Natural killer cell (primary cell): ENCODE data around the gene MVB12B. TPM values are rescaled to one million over a fixed set of nuclear protein-coding genes. Genes with fewer than 3 reads are reported as not detected.

Source experiments
- ATAC-seq, 3 donors: fragments of 150-1000 bp in 2 of 3; fragments of 200-7000 bp in 1 of 3; cut with Tn5 transposase; 1 replicate in 1 of 3; 2 replicates in 2 of 3; pipeline ENCODE4 v1.10.0; 2021; ENCODE audit warnings: mild to moderate bottlenecking in 2 of 3, moderate library complexity in 2 of 3
- DNase-seq, 2 donors: peaks; one replicate each; pipeline versions ENCODE4 v3.0.0 to v3.0.0-alpha.2; 2013 to 2021; ENCODE audit warnings: mixed read lengths in 1 of 2
- H3K27ac ChIP-seq: one replicate; pipeline ENCODE4 v1.5.1; 2013; ENCODE audit warnings: mild to moderate bottlenecking, low read length
- H3K27me3 ChIP-seq: one replicate; pipeline ENCODE4 v1.6.1; 2013; ENCODE audit warnings: low read length; ENCODE audit not compliant: control insufficient read depth, insufficient read depth
- H3K36me3 ChIP-seq: one replicate; pipeline ENCODE4 v1.6.1; 2013; ENCODE audit warnings: low read length; ENCODE audit not compliant: control insufficient read depth, insufficient read depth
- H3K4me1 ChIP-seq: one replicate; pipeline ENCODE4 v1.6.1; 2013; ENCODE audit warnings: low read length; ENCODE audit not compliant: control insufficient read depth, insufficient read depth
- H3K4me3 ChIP-seq: one replicate; pipeline ENCODE4 v1.5.1; 2013; ENCODE audit warnings: low read length
- H3K9me3 ChIP-seq: one replicate; pipeline ENCODE4 v1.6.1; 2013; ENCODE audit warnings: low read length; ENCODE audit not compliant: control insufficient read depth, insufficient read depth
- H3K27ac Mint-ChIP-seq, 2 donors: one replicate each; pipeline ENCODE4 v1.8.0; 2022; ENCODE audit warnings: mild to moderate bottlenecking in 2 of 2, mixed read lengths in 2 of 2, moderate library complexity in 1 of 2
- H3K27me3 Mint-ChIP-seq, 2 donors: one replicate each; pipeline ENCODE4 v1.8.0; 2022; ENCODE audit warnings: low read depth in 2 of 2, mixed read lengths in 2 of 2
- H3K36me3 Mint-ChIP-seq: one replicate; pipeline ENCODE4 v1.8.0; 2022; ENCODE audit warnings: mixed read lengths
- H3K4me1 Mint-ChIP-seq, 2 donors: one replicate each; pipeline ENCODE4 v1.8.0; 2022; ENCODE audit warnings: mixed read lengths in 2 of 2
- H3K4me3 Mint-ChIP-seq: one replicate; pipeline ENCODE4 v1.8.0; 2022; ENCODE audit warnings: mild to moderate bottlenecking, moderate library complexity, mixed read lengths
- H3K9me3 Mint-ChIP-seq, 2 donors: one replicate each; pipeline ENCODE4 v1.8.0; 2022; ENCODE audit warnings: mixed read lengths in 2 of 2
- WGBS: methylation state at CpG from one replicate; pipeline ENCODE4 v1.1.7; 2013; ENCODE audit warnings: missing lambda C conversion rate; ENCODE audit not compliant: insufficient coverage; 5-methylcytosine and 5-hydroxymethylcytosine counted together
- intact Hi-C: fragments of 100-400 bp; cut with micrococcal nuclease; formaldehyde crosslinking; loops from one replicate; pipeline ENCODE4 v1.14.2; 2022
- total RNA-seq, 4 donors: library from RNA; stranded (reverse); fragments of 120-200 nt in 1 of 4; gene quantifications; one replicate each; pipeline versions ENCODE4 v1.2.3 to v1.2.4, GENCODE V29; 2013 to 2022
- TF ChIP-seq, protein P1 (sequence below): fragments of 200-600 bp; IDR thresholded peaks from one replicate; pipeline ENCODE4 v1.8.0; 2022; ENCODE audit warnings: antibody characterized with exemption

Gene MVB12B
- total RNA-seq, 3 donors from 2014 or later (not counting 1 experiment from before 2014, with no cell fraction given): 2.0 to 13.0 (median 7.8) TPM

DNA sequence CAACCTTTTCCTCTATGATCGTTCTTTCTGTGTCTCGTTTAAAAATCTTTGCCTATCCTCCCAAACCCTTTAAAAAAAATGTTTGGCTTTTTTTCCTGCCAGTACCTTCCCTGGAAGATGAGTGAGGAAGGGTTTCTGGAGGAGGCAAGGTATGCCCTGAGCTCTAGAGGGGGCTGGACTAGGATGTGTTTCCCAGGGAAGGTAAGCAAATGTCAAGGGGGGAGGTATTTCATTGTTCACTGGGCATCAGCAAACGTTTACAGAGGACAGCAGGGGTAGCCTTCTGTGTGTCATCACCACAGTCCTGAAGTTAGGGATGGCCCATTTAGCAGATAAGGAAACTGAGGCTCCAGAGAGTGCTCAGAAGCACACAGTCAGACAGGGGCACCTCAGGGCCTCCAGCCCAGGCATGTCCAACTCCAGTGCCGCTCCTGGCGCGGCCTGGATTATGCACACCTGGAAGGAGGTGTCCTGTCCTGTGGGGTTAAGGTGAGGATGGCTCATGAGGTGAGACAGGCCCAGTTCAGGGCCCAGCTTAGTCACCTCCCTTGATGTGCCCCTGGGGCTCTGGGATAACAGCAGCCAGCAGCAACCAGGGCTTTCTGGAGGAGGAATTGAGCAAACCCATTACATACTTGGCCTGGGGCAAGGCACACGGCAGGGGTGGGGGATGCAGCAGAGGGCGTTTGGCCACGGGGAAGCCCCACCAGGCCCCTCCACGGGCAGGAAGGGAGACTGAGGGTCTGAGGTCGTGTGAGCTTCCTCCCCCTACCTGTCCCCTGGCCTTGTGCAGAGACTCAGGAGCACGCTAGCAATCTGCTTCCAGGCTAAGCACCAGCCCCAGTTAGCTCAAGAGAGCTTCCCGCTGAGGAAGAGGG, 186.8 kb downstream of the MVB12B start:
- intact Hi-C loops: no loop called here
- no peak for ATAC-seq
- TF ChIP-seq, protein P1, sequence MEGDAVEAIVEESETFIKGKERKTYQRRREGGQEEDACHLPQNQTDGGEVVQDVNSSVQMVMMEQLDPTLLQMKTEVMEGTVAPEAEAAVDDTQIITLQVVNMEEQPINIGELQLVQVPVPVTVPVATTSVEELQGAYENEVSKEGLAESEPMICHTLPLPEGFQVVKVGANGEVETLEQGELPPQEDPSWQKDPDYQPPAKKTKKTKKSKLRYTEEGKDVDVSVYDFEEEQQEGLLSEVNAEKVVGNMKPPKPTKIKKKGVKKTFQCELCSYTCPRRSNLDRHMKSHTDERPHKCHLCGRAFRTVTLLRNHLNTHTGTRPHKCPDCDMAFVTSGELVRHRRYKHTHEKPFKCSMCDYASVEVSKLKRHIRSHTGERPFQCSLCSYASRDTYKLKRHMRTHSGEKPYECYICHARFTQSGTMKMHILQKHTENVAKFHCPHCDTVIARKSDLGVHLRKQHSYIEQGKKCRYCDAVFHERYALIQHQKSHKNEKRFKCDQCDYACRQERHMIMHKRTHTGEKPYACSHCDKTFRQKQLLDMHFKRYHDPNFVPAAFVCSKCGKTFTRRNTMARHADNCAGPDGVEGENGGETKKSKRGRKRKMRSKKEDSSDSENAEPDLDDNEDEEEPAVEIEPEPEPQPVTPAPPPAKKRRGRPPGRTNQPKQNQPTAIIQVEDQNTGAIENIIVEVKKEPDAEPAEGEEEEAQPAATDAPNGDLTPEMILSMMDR: no peak
- no peaks in the 10 kb centered on the region for H3K9me3 ChIP-seq
- H3K36me3 ChIP-seq: no peaks in the 10 kb centered on the region
- no peak overlapping the region for H3K27ac ChIP-seq
- WGBS: 58% methylated on average over 11 of the region's 13 CpGs
- peaks cover 40 to 50% of the 10 kb centered on the region in 2 donors for H3K27me3 Mint-ChIP-seq
- H3K27me3 ChIP-seq: peaks cover 23% of the 10 kb centered on the region
- no peak overlapping the region for H3K4me3 ChIP-seq
- peak overlapping the region; percentile 38 for H3K4me3 Mint-ChIP-seq
- no peak overlapping the region for H3K27ac Mint-ChIP-seq
- no peaks in the 10 kb centered on the region for H3K36me3 Mint-ChIP-seq
- peaks cover 40% of the 10 kb centered on the region for H3K4me1 ChIP-seq
- H3K4me1 Mint-ChIP-seq: peaks cover 18 to 21% of the 10 kb centered on the region in 2 donors
- no peaks in the 10 kb centered on the region for H3K9me3 Mint-ChIP-seq
- DNase-seq: no peak

DNA sequence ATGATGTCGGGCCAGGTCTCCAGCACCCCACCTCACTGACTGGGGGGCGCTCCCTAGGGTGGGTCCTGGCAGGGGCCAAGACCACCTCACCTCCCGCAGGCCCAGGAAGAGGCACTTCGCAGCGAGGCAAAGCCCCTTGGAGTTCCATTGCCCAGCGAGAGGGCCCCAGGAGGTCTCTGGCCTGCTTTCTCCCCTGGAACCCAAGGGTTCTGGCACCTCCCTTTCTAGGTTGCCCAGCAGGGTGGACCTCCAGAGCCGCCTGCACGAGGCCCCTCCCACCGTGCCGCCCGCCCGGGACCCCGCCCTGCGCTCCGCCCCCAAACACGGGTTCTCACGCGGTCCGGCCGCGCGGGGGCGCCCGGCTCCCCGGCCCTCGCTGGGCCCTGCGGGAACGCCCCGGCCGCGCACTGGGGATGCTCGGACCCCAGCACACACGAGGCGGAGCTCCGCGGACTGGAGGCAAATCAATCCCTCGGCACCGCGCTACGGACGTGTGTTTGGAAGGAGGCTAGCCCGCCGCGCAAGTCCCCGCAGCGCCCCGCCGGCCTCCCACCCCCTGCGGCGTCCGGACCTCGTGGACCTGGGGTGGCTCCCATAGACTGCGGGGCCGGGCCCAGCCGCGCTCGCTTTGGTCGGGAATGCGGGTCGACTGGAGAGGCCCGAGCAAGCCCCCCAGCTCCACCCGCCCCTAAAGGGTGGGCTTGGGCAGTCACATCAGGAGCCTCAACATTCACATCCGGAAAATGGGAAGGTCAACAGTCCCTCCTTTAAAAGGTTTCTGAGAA, 187.6 kb downstream of the MVB12B start:
- Mint-ChIP-seq H3K27me3 (peaks cover 42 to 58% of the 10 kb centered on the region in 2 donors), H3K27ac (no peak overlapping the region), H3K4me3 (no peak overlapping the region), H3K9me3 (no peaks in the 10 kb centered on the region), H3K4me1 (peaks cover 25 to 30% of the 10 kb centered on the region in 2 donors), H3K36me3 (no peaks in the 10 kb centered on the region)
- DNase-seq (peak; percentile 59 to 77), ATAC-seq (peak; percentile 81 to 89 (median 88))
- H3K36me3 ChIP-seq: no peaks in the 10 kb centered on the region
- 12% methylated on average over 63 of the region's 63 CpGs for WGBS
- intact Hi-C loops: no loop called here
- no peak overlapping the region for H3K27ac ChIP-seq
- peaks cover 23% of the 10 kb centered on the region for H3K27me3 ChIP-seq
- peaks cover 46% of the 10 kb centered on the region for H3K4me1 ChIP-seq
- H3K9me3 ChIP-seq: no peaks in the 10 kb centered on the region
- TF ChIP-seq, protein P1: peak; percentile 47
- H3K4me3 ChIP-seq: no peak overlapping the region

DNA sequence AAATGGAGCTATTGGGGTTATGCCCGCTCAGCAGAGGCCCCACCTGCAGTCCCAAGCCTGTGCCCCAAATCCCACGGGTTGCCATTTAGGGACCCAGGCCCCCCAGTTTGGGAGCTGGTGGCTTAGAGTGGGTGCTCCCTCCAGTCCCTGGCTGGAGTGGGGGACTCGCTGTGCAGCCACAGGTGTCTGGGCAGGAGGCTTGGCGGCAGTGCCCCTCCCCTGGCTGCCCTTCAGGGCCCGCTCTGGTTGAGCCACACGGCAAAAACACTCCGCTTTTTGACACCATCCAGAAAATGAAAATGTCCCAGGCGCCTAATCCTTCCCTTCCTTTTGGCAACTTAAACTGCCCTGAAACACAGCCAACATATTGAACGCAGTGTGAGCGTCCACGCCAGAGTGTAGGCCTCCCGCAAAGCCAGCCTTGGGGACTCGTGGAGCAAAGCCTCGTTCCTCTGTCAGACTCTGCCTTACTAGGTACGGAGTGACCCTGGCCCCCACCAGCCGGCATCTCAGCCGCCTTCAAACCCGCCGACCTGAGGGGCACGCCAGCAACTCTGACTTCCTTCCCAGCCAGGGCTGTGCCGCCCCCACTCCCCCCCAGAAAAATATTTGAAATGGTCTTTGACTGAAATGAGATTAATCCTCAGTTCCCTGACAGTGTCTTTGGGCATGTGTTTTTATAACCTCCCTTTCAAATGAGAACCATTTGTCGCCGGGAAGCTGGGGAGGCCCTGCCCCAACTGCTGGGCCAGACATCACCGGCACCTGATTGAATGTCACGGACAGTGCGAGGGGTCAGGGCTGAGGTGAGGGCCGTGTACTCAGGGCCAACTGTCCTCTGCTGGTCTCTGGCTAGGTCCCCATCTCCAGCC, 188.6 kb downstream of the MVB12B start:
- Histone ChIP-seq H3K4me1 (peaks cover 54% of the 10 kb centered on the region), H3K36me3 (no peaks in the 10 kb centered on the region), H3K4me3 (no peak overlapping the region), H3K27ac (no peak overlapping the region), H3K27me3 (peaks cover 23% of the 10 kb centered on the region), H3K9me3 (no peaks in the 10 kb centered on the region)
- TF ChIP-seq, protein P1: no peak
- 88% methylated on average over 27 of the region's 27 CpGs for WGBS
- intact Hi-C loops: no loop called here
- H3K9me3 Mint-ChIP-seq: no peaks in the 10 kb centered on the region
- no peak overlapping the region for H3K4me3 Mint-ChIP-seq
- H3K27me3 Mint-ChIP-seq: peaks cover 47 to 58% of the 10 kb centered on the region in 2 donors
- peaks cover 32 to 36% of the 10 kb centered on the region in 2 donors for H3K4me1 Mint-ChIP-seq
- no peak overlapping the region for H3K27ac Mint-ChIP-seq
- DNase-seq (no peak), ATAC-seq (no peak)
- no peaks in the 10 kb centered on the region for H3K36me3 Mint-ChIP-seq
